Measurements from ENCODE around the gene OFD1.

The OFD1 gene

GRCh38 chrX:13798184-13798583 is 63.6 kb downstream of the OFD1 start:
- no peak for DNase-seq (ENCODE audit: low spot score)

GRCh38 chrX:13803116-13803515 is 68.6 kb downstream of the OFD1 start:
- no peak for DNase-seq (ENCODE audit: low spot score)

- DNase-seq (ENCODE audit: low spot score) = no peak
Observed at GRCh38 chrX:13805241-13805640, 70.7 kb downstream of the OFD1 start.

GRCh38 chrX:13808293-13808692 is 73.7 kb downstream of the OFD1 start:
- DNase-seq (ENCODE audit: low spot score) = no peak

DNA sequence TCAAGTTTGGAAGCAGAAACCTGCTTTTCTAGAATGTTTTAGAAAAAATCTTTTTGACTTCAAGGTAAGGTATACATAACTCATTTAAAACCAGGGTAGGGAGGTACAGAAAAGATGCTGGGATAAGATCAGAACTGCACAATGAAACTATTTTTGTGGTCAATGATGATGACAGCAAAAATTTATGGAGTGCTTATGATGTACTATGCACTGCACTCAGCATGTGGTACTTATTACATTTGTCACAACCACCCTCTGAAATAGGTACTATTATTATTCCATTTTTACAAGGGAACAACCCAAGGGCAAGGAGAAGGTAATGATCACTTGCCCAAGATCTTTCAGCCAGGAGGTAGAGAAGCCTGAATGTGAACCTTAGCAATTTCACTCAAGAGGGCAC is 74.3 kb downstream of the OFD1 start:
- no peak for DNase-seq (ENCODE audit: low spot score)

DNA sequence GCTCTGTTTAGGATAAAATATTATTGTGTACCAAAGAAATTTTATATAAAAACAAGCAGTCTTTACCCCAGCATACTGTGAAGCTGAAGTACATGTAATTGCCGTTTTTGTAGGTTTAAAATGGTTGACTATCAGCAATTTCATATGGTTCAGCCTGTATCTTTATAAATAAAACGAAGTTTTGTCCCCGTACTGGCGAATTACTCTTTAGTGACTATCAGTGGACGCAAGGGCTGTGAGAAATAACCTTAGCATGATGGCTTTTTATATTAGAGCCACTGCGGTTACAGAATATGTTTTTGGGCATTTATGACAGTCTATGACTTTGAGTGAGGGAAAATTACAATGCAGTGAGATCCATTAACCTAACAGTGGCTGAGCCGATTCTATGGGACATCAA is 81.1 kb downstream of the OFD1 start:
- no peak for DNase-seq (ENCODE audit: low spot score)

- DNase-seq (ENCODE audit: low spot score) = no peak
Observed at GRCh38 chrX:13816176-13816575, 81.6 kb downstream of the OFD1 start.

DNA sequence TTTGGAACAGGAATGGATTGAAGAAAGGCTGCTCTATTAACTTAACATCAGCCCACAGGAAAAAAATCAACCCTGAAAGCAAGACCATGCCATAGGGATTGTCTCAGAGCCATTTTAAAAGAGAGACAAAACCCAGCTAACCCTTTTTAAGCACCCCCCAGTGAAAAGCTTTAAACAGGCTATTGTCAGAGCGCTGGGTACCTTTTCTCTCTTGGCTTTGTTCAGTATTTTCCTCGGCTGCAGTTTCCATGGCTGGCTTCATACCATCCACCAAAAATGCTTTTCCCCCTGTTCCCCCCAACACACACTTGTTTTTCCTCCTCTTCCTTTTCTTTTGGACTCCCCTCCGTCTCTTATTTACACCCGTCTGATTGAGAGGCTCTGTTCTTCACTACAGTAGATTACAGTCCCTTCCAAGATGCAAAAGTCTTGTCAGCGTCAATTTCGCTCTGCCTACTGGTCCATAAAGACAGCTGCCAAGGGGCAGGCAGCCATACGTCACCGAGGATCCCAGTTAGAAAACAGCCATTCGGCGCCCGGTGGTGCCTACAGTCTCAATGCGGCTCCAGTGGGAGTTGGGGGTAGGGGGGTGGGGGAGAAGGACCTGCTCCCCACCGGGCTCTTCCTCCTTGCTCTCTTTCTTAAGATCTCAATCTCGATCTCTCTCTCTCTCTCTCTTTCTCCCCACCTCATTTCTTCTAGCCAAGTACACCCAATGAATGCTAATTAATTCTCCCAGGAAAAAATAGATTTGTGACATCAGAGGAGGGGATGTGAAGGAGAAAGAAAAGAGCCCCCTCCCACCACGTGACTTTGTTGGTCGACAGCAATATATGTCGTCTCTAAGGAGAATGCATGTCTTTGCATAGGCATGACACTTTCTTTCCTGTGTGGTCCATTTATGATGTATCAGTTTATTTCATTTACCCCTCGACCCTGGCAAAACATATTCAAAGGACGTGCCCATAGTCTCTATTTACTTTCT is 82.4 kb downstream of the OFD1 start, which contains the start of gene GPM6B:
TSS of gene GPM6B (minus strand) at position 451 of the 985 bp plus-strand sequence. CDS start at position 262, 189 bp downstream.
- DNase-seq (ENCODE audit: low spot score) = no peak

Data from COLO829 (cell line).